H9 (cell line): Measurements from ENCODE around the gene TBC1D3I. TPM values are rescaled to one million over a fixed set of nuclear protein-coding genes. Genes with fewer than 3 reads are reported as not detected.

ENCODE experiments used
- DNase-seq: peaks from one replicate; pipeline ENCODE4 v3.0.0-alpha.2; 2017
- H2AFZ ChIP-seq: one replicate; pipeline ENCODE4 v1.6.1; 2013; ENCODE audit warnings: mild to moderate bottlenecking, low read length, control low read depth, moderate library complexity
- H2AK5ac ChIP-seq: 2 replicates; pipeline ENCODE4 v1.6.1; 2013; ENCODE audit warnings: low read length, control low read depth, mixed read lengths; ENCODE audit not compliant: insufficient read length
- H2BK120ac ChIP-seq: one replicate; pipeline ENCODE4 v1.6.1; 2013; ENCODE audit warnings: low read depth, mild to moderate bottlenecking, low read length, control low read depth, inconsistent platforms; ENCODE audit not compliant: poor library complexity, severe bottlenecking
- H2BK12ac ChIP-seq: 2 replicates; pipeline ENCODE4 v1.6.1; 2013; ENCODE audit warnings: low read length, control low read depth, mixed read lengths, low read depth; ENCODE audit not compliant: insufficient read length
- H2BK15ac ChIP-seq: 2 replicates; pipeline ENCODE4 v1.6.1; 2013; ENCODE audit warnings: low read depth, low read length, control low read depth
- H2BK20ac ChIP-seq: one replicate; pipeline ENCODE4 v1.6.1; 2013; ENCODE audit warnings: low read depth, mild to moderate bottlenecking, low read length, control low read depth, inconsistent platforms; ENCODE audit not compliant: poor library complexity, severe bottlenecking
- H2BK5ac ChIP-seq: 2 replicates; pipeline ENCODE4 v1.6.1; 2013; ENCODE audit warnings: low read length, control low read depth, mixed read lengths; ENCODE audit not compliant: insufficient read length
- H3K14ac ChIP-seq: 2 replicates; pipeline ENCODE4 v1.6.1; 2013; ENCODE audit warnings: low read length, control low read depth; ENCODE audit not compliant: insufficient read depth
- H3K18ac ChIP-seq: 2 replicates; pipeline ENCODE4 v1.6.1; 2013; ENCODE audit warnings: low read depth, mild to moderate bottlenecking, mixed read lengths, low read length, control low read depth; ENCODE audit not compliant: insufficient read length
- H3K23ac ChIP-seq: 2 replicates; pipeline ENCODE4 v1.6.1; 2013; ENCODE audit warnings: low read length, control low read depth, mixed read lengths, low read depth; ENCODE audit not compliant: insufficient read length
- H3K23me2 ChIP-seq: 2 replicates; pipeline ENCODE4 v1.6.1; 2013; ENCODE audit warnings: low read depth, mild to moderate bottlenecking, mixed read lengths, low read length, control low read depth; ENCODE audit not compliant: insufficient read length, poor library complexity, severe bottlenecking
- H3K27ac ChIP-seq: 2 replicates; pipeline ENCODE4 v1.5.1; 2013; ENCODE audit warnings: low read length, control low read depth, mixed read lengths, low read depth; ENCODE audit not compliant: insufficient read length
- H3K27me3 ChIP-seq: 2 replicates; pipeline ENCODE4 v1.6.1; 2013; ENCODE audit warnings: low read length, control low read depth, inconsistent platforms; ENCODE audit not compliant: insufficient read depth
- H3K4ac ChIP-seq: 2 replicates; pipeline ENCODE4 v1.6.1; 2013; ENCODE audit warnings: low read depth, mild to moderate bottlenecking, control low read depth, inconsistent platforms, low read length, moderate library complexity
- H3K4me1 ChIP-seq: 2 replicates; pipeline ENCODE4 v1.6.1; 2013; ENCODE audit warnings: low read length, control low read depth, inconsistent platforms; ENCODE audit not compliant: insufficient read depth
- H3K4me2 ChIP-seq: 2 replicates; pipeline ENCODE4 v1.6.1; 2013; ENCODE audit warnings: low read length, control low read depth, mixed read lengths; ENCODE audit not compliant: insufficient read length, insufficient read depth
- H3K56ac ChIP-seq: 2 replicates; pipeline ENCODE4 v1.6.1; 2013; ENCODE audit warnings: low read depth, mild to moderate bottlenecking, mixed read lengths, low read length, control low read depth; ENCODE audit not compliant: insufficient read length
- H3K79me1 ChIP-seq: 2 replicates; pipeline ENCODE4 v1.6.1; 2013; ENCODE audit warnings: low read depth, mild to moderate bottlenecking, moderate library complexity, low read length, control low read depth, inconsistent platforms; ENCODE audit not compliant: insufficient read depth, poor library complexity, severe bottlenecking
- H3K79me2 ChIP-seq: 2 replicates; pipeline ENCODE4 v1.6.1; 2013; ENCODE audit warnings: low read length, control low read depth, inconsistent platforms; ENCODE audit not compliant: insufficient read depth
- H3K9ac ChIP-seq: 2 replicates; pipeline ENCODE4 v1.6.1; 2013; ENCODE audit warnings: low read length, control low read depth, mixed read lengths; ENCODE audit not compliant: insufficient read length; ENCODE audit errors: extremely low read depth
- H3K9me3 ChIP-seq: one replicate; pipeline ENCODE4 v1.6.1; 2013; ENCODE audit warnings: low read depth, low read length, inconsistent platforms; ENCODE audit not compliant: control insufficient read depth
- H3T11ph ChIP-seq: one replicate; pipeline ENCODE4 v1.6.1; 2013; ENCODE audit warnings: mild to moderate bottlenecking, low read length, control low read depth, inconsistent platforms
- H4K20me1 ChIP-seq: one replicate; pipeline ENCODE4 v1.6.1; 2013; ENCODE audit not compliant: control insufficient read depth, insufficient read length, insufficient read depth
- H4K5ac ChIP-seq: 2 replicates; pipeline ENCODE4 v1.6.1; 2013; ENCODE audit warnings: low read depth, mild to moderate bottlenecking, mixed read lengths, low read length, control low read depth; ENCODE audit not compliant: insufficient read length
- H4K8ac ChIP-seq: replicated peaks from 2 replicates; pipeline ENCODE4 v1.6.1; 2013; ENCODE audit warnings: low read length, control low read depth, mixed read lengths, low read depth; ENCODE audit not compliant: insufficient read length
- H4K91ac ChIP-seq: 2 replicates; pipeline ENCODE4 v1.6.1; 2013; ENCODE audit warnings: low read depth, mild to moderate bottlenecking, moderate library complexity, mixed read lengths, low read length, control low read depth; ENCODE audit not compliant: insufficient read length
- H3K27ac Mint-ChIP-seq, 3 experiments: 2 replicates in 2 of 3; 3 replicates in 1 of 3; pipeline ENCODE4 v1.8.0; 2020 to 2021; ENCODE audit warnings: mixed read lengths in 3 of 3, mild to moderate bottlenecking in 1 of 3, moderate library complexity in 1 of 3
- H3K27me3 Mint-ChIP-seq: 2 replicates; pipeline ENCODE4 v1.8.0; 2021; ENCODE audit warnings: low read depth, mild to moderate bottlenecking, moderate library complexity, mixed read lengths
- H3K36me3 Mint-ChIP-seq, 3 experiments: 2 replicates in 2 of 3; 3 replicates in 1 of 3; pipeline ENCODE4 v1.8.0; 2020 to 2021; ENCODE audit warnings: low read depth in 3 of 3, mixed read lengths in 3 of 3; ENCODE audit not compliant: insufficient read depth in 1 of 3
- H3K4me1 Mint-ChIP-seq, 2 experiments: 2 replicates each; pipeline ENCODE4 v1.8.0; 2020; ENCODE audit warnings: mixed read lengths in 2 of 2
- H3K4me3 Mint-ChIP-seq, 2 experiments: 2 replicates in 1 of 2; 3 replicates in 1 of 2; pipeline ENCODE4 v1.8.0; 2020 to 2021; ENCODE audit warnings: mild to moderate bottlenecking in 2 of 2, mixed read lengths in 2 of 2, moderate library complexity in 1 of 2
- H3K9me3 Mint-ChIP-seq, 2 experiments: 2 replicates in 1 of 2; 3 replicates in 1 of 2; pipeline ENCODE4 v1.8.0; 2020; ENCODE audit warnings: mild to moderate bottlenecking in 2 of 2, mixed read lengths in 2 of 2, moderate library complexity in 1 of 2
- CTCF ChIP-seq: fragments of 200-600 bp; sonication (generic); conservative IDR thresholded peaks from 3 replicates; pipeline ENCODE4 v1.8.0; 2021; ENCODE audit warnings: antibody characterized with exemption, mild to moderate bottlenecking
- WGBS: extraction: QIAGEN DNeasy Blood & Tissue Kit; methylation state at CpG from one replicate; pipeline ENCODE4 v1.1.7; 2013; ENCODE audit warnings: missing lambda C conversion rate, low lambda C conversion rate, mixed read lengths; ENCODE audit not compliant: insufficient read length; ENCODE audit errors: extremely low coverage; 5-methylcytosine and 5-hydroxymethylcytosine counted together
- total RNA-seq: library from RNA; stranded (reverse); gene quantifications from 2 replicates; pipeline ENCODE4 v1.2.1, GENCODE V29; 2021

The TBC1D3I gene
- total RNA-seq, 1 experiment from 2014 or later = 0.35 TPM

DNA sequence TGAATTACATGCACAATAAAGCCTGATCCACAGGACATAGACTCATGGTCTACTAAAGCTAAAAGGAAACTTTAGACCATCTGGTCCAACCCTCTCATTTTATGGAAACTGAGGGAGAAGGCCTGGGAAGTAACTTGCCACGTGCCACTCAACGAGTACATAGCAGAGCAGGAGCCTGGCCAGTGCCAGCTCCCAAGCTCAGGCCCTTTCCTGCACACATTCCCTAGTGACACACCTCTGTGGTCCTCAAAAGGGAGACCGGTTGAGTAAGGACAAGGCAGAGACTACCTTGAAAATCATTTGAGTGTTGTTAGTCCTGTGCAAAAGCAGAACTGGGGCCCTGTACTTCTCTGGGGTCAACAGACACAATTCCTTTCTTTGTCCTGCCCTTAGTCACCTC, 50.7 kb downstream of the TBC1D3I start:
- H3K23ac ChIP-seq = no peak overlapping the region
- H2AFZ ChIP-seq = no peak overlapping the region
- H4K5ac ChIP-seq = no peak overlapping the region
- H3K9me3 ChIP-seq = no peaks in the 10 kb centered on the region
- H3K4me3 Mint-ChIP-seq = no peak overlapping the region
- no peak overlapping the region; the same call in 1 of the 2 replicates for H3K14ac ChIP-seq
- H4K20me1 ChIP-seq = no peaks in the 10 kb centered on the region
- WGBS = no CpG with 5 or more reads among the region's 3 CpGs
- no peak overlapping the region for H3K56ac ChIP-seq
- no peak overlapping the region for H4K8ac ChIP-seq
- DNase-seq = no peak
- H4K91ac ChIP-seq = no peak overlapping the region
- no peak overlapping the region for H2BK15ac ChIP-seq
- no peak overlapping the region for H2AK5ac ChIP-seq
- H3K27me3 Mint-ChIP-seq = peaks cover 9% of the 10 kb centered on the region; the same call in 1 of the 2 replicates
- H3K18ac ChIP-seq = no peak overlapping the region
- H3K36me3 Mint-ChIP-seq = peaks cover 2 to 4% (median 3%) of the 10 kb centered on the region in 3 experiments; a peak in 3 of 7 replicates
- H2BK120ac ChIP-seq = no peak overlapping the region
- no peaks in the 10 kb centered on the region for H3K27me3 ChIP-seq
- no peaks in the 10 kb centered on the region for H3K4me1 ChIP-seq
- H3K4ac ChIP-seq = no peak overlapping the region
- no peak overlapping the region for H3K9ac ChIP-seq
- no peak overlapping the region for H2BK5ac ChIP-seq
- no peak overlapping the region for H3K4me2 ChIP-seq
- H3K27ac ChIP-seq = no peak overlapping the region
- no peaks in the 10 kb centered on the region for H3K79me1 ChIP-seq
- no peak overlapping the region for H2BK20ac ChIP-seq
- no peak for TF ChIP-seq CTCF
- no peaks in the 10 kb centered on the region for H3K79me2 ChIP-seq
- peaks cover 8 to 9% of the 10 kb centered on the region in 2 experiments; a peak in 4 of 5 replicates for H3K9me3 Mint-ChIP-seq
- no peak overlapping the region for H3T11ph ChIP-seq
- no peak overlapping the region for H3K27ac Mint-ChIP-seq
- no peak overlapping the region for H2BK12ac ChIP-seq
- no peaks in the 10 kb centered on the region for H3K23me2 ChIP-seq
- peaks cover 7 to 8% of the 10 kb centered on the region in 2 experiments for H3K4me1 Mint-ChIP-seq
